Measurements from ENCODE around the gene CPNE5. TPM values are rescaled to one million over a fixed set of nuclear protein-coding genes. Genes with fewer than 3 reads are reported as not detected.
A peak's percentile ranks its signal among the peaks of the same experiment; 100 is the strongest.

CPNE5 gene
- total RNA-seq, 1 experiment from 2014 or later = 0.42 TPM

- H3K27me3 ChIP-seq (ENCODE audit: control insufficient read depth, insufficient read depth, low read length) = peaks cover 37% of the 10 kb centered on the region
- no peak overlapping the region for H3K4me3 ChIP-seq (ENCODE audit: insufficient read depth, low read depth, low read length)
- DNase-seq = peak; percentile 80
- no peaks in the 10 kb centered on the region for H3K36me3 ChIP-seq (replicated peaks; ENCODE audit: control insufficient read depth, insufficient read depth, low read length)
Measured at GRCh38 chr6:36834576-36835341, 4.5 kb downstream of the CPNE5 start.

GRCh38 chr6:36833182-36833789 lies 6.0 kb downstream of the CPNE5 start:
- Histone ChIP-seq H3K36me3 (replicated peaks; ENCODE audit: control insufficient read depth, insufficient read depth, low read length) (no peaks in the 10 kb centered on the region), H3K27me3 (ENCODE audit: control insufficient read depth, insufficient read depth, low read length) (peaks cover 23% of the 10 kb centered on the region), H3K4me3 (ENCODE audit: insufficient read depth, low read depth, low read length) (no peak overlapping the region)
- DNase-seq = no peak

GRCh38 chr6:36832313-36832712 lies 6.9 kb downstream of the CPNE5 start:
- no peak for DNase-seq
- Histone ChIP-seq H3K4me3 (ENCODE audit: insufficient read depth, low read depth, low read length) (no peak overlapping the region), H3K27me3 (ENCODE audit: control insufficient read depth, insufficient read depth, low read length) (peaks cover 13% of the 10 kb centered on the region), H3K36me3 (replicated peaks; ENCODE audit: control insufficient read depth, insufficient read depth, low read length) (no peaks in the 10 kb centered on the region)

- H3K27me3 ChIP-seq (ENCODE audit: control insufficient read depth, insufficient read depth, low read length) = peaks cover 2% of the 10 kb centered on the region; the same call in 1 of the 2 replicates
- no peaks in the 10 kb centered on the region for H3K36me3 ChIP-seq (replicated peaks; ENCODE audit: control insufficient read depth, insufficient read depth, low read length)
- no peak for DNase-seq
- no peak overlapping the region for H3K4me3 ChIP-seq (ENCODE audit: insufficient read depth, low read depth, low read length)
Measured at GRCh38 chr6:36830577-36830976, 8.7 kb downstream of the CPNE5 start.

GRCh38 chr6:36829919-36830544 lies 9.2 kb downstream of the CPNE5 start:
- Histone ChIP-seq H3K4me3 (ENCODE audit: insufficient read depth, low read depth, low read length) (no peak overlapping the region), H3K36me3 (replicated peaks; ENCODE audit: control insufficient read depth, insufficient read depth, low read length) (no peaks in the 10 kb centered on the region), H3K27me3 (ENCODE audit: control insufficient read depth, insufficient read depth, low read length) (no peaks in the 10 kb centered on the region; the same call in 1 of the 2 replicates)
- DNase-seq = no peak

GRCh38 chr6:36827261-36828079 lies 11.8 kb downstream of the CPNE5 start:
- H3K36me3 ChIP-seq (replicated peaks; ENCODE audit: control insufficient read depth, insufficient read depth, low read length) = no peaks in the 10 kb centered on the region
- no peak for DNase-seq

DNA sequence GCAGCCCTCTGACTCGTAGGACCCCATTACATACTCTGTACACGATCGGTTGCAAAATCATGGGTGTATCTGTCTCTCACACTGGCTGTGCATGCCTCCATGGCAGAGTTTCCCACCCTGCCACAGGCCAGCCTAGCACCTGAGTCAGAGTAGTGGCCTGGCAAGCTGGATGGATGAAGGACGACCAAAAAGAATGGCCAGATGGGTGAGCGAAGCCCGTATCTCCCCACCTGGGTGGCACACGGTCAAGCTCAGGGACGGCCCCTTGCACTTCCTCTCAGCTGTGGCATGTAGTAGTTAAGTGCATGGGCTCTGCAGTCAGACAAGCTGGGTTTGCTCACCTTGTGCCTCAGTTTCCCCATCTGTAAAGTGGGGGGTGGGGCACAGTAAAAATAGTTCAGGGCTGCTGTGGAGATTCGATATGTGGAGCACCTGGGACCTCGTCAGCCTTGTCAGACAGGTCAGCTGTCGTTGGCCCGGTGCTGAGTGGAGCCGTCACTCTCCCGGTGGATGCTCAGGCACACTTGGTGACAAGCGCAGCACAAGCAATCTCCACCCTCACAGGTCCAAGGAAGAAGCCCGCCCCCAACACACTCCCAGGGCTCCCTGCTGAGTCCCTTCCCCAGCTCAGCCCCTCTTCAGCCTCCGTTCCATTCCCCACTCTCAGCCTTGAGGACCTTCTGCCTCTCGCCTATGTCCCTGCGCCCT lies 12.6 kb downstream of the CPNE5 start:
- Histone ChIP-seq H3K4me3 (ENCODE audit: insufficient read depth, low read depth, low read length) (no peak overlapping the region), H3K27me3 (ENCODE audit: control insufficient read depth, insufficient read depth, low read length) (no peaks in the 10 kb centered on the region), H3K36me3 (replicated peaks; ENCODE audit: control insufficient read depth, insufficient read depth, low read length) (no peaks in the 10 kb centered on the region)
- DNase-seq = no peak

More at GRCh38 chr6:36827261-36828079, 11.8 kb downstream of the CPNE5 start:
- H3K27me3 ChIP-seq (ENCODE audit: control insufficient read depth, insufficient read depth, low read length) = no peaks in the 10 kb centered on the region
- H3K4me3 ChIP-seq (ENCODE audit: insufficient read depth, low read depth, low read length) = no peak overlapping the region

GRCh38 chr6:36825994-36826393 lies 13.2 kb downstream of the CPNE5 start:
- H3K27me3 ChIP-seq (ENCODE audit: control insufficient read depth, insufficient read depth, low read length) = no peaks in the 10 kb centered on the region
- H3K4me3 ChIP-seq (ENCODE audit: insufficient read depth, low read depth, low read length) = no peak overlapping the region
- no peak for DNase-seq
- no peaks in the 10 kb centered on the region for H3K36me3 ChIP-seq (replicated peaks; ENCODE audit: control insufficient read depth, insufficient read depth, low read length)

- no peaks in the 10 kb centered on the region for H3K36me3 ChIP-seq (replicated peaks; ENCODE audit: control insufficient read depth, insufficient read depth, low read length)
- no peak for DNase-seq
- H3K27me3 ChIP-seq (ENCODE audit: control insufficient read depth, insufficient read depth, low read length) = no peaks in the 10 kb centered on the region
- no peak overlapping the region for H3K4me3 ChIP-seq (ENCODE audit: insufficient read depth, low read depth, low read length)
Measured at GRCh38 chr6:36825452-36825851, 13.8 kb downstream of the CPNE5 start.

DNA sequence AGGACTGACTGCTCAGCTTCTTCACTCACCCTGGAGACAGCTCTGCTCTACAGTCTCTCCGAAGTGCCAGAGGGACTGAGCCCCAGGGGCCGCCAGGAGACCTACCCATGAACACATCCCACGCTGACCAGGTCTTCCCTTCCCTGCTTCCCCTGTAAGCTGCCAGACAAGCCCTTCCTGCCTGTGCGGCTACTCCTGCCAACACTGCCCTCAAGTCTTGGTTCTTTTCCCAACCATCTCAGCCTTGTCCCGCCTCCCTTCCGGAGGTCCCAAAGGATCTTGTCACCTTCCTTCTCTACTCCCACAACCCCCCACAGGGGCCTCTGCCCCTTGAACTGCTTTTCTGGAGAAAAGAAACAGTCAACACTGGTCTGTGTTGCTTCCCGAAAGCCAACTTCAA lies 15.0 kb downstream of the CPNE5 start:
- no peak for DNase-seq
- H3K36me3 ChIP-seq (replicated peaks; ENCODE audit: control insufficient read depth, insufficient read depth, low read length) = no peaks in the 10 kb centered on the region
- H3K4me3 ChIP-seq (ENCODE audit: insufficient read depth, low read depth, low read length) = no peak overlapping the region
- H3K27me3 ChIP-seq (ENCODE audit: control insufficient read depth, insufficient read depth, low read length) = no peaks in the 10 kb centered on the region

DNA sequence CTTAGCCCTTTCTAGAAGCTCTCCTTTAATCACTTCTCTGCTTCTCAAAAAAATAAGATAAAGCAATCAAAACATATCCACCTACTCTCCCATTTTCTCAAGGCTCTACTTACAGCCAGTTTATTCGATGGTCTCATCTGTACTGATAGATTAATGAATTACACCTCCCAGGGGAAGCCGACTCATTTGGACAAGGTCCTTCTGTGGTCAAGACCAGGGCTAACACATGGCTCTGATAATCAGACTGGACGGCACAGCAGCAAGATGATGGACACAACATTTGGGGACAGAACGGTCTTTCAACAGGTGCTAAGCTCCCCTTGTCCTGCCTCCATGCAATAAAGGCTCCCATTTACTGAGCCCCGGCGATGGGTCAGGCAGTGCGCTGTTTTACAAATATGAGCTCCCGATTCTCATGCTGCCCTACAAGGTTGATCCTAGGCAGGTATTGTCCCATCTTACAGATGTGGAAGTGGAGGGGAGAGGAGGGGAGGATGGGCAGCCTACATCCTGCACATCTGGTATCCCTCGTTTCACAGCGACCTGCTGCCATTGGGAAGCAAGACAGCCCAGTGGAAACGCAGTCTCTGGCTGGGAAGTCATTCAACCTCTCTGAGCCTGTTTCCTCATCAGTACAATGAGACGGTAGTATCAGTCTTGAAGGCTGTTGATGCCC lies 15.7 kb downstream of the CPNE5 start:
- Histone ChIP-seq H3K36me3 (replicated peaks; ENCODE audit: control insufficient read depth, insufficient read depth, low read length) (no peaks in the 10 kb centered on the region), H3K4me3 (ENCODE audit: insufficient read depth, low read depth, low read length) (no peak overlapping the region), H3K27me3 (ENCODE audit: control insufficient read depth, insufficient read depth, low read length) (no peaks in the 10 kb centered on the region)
- DNase-seq = no peak

- H3K36me3 ChIP-seq (replicated peaks; ENCODE audit: control insufficient read depth, insufficient read depth, low read length) = no peaks in the 10 kb centered on the region
- DNase-seq = no peak
- H3K27me3 ChIP-seq (ENCODE audit: control insufficient read depth, insufficient read depth, low read length) = no peaks in the 10 kb centered on the region
- no peak overlapping the region for H3K4me3 ChIP-seq (ENCODE audit: insufficient read depth, low read depth, low read length)
Measured at GRCh38 chr6:36822506-36823269, 16.6 kb downstream of the CPNE5 start.
